ENCODE results near the gene GRPR.

DNA sequence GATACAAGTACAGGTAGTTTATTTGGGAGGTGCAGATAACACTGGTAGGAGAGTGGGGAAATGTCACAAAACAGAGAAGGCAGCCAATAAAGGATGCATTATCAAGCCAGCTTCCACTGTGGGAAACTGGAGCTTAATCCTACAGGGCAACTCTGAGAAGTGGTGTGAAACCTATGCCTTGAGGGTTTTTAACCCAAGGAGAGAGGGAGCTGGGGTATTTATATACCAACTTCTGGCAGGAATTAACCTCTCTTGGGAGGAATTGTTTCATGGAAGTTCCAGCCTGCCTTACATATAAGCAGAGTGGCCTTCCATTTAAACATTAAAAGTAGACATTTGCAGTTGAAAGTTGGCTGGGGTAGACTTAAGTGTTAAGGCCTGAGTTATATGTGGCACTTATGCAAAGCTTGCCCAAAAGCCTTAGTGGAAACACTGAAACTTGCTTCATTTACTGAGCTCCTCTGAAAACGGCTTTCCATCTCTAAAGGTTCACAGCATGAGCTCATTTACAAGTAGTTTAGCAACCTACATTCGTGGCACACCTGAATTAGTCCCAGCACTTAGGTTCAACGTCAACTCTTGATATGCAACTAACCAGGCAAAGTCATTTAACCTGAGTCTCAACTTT lies 63.1 kb downstream of the GRPR start:
- TF ChIP-seq, protein P1, sequence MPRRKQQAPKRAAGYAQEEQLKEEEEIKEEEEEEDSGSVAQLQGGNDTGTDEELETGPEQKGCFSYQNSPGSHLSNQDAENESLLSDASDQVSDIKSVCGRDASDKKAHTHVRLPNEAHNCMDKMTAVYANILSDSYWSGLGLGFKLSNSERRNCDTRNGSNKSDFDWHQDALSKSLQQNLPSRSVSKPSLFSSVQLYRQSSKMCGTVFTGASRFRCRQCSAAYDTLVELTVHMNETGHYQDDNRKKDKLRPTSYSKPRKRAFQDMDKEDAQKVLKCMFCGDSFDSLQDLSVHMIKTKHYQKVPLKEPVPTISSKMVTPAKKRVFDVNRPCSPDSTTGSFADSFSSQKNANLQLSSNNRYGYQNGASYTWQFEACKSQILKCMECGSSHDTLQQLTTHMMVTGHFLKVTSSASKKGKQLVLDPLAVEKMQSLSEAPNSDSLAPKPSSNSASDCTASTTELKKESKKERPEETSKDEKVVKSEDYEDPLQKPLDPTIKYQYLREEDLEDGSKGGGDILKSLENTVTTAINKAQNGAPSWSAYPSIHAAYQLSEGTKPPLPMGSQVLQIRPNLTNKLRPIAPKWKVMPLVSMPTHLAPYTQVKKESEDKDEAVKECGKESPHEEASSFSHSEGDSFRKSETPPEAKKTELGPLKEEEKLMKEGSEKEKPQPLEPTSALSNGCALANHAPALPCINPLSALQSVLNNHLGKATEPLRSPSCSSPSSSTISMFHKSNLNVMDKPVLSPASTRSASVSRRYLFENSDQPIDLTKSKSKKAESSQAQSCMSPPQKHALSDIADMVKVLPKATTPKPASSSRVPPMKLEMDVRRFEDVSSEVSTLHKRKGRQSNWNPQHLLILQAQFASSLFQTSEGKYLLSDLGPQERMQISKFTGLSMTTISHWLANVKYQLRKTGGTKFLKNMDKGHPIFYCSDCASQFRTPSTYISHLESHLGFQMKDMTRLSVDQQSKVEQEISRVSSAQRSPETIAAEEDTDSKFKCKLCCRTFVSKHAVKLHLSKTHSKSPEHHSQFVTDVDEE (CRISPR knock-in tag; IDR thresholded peaks at IDR 0.05): no peak
- no peak for TF ChIP-seq ARNTL (CRISPR knock-in tag; IDR thresholded peaks at IDR 0.05; ENCODE audit: borderline replicate concordance, low read depth)
- no peak for TF ChIP-seq CSDC2 (CRISPR knock-in tag; IDR thresholded peaks at IDR 0.05)
- no peak for TF ChIP-seq SNAI2 (CRISPR knock-in tag; IDR thresholded peaks at IDR 0.05)
